Fibroblast of lung (primary cell): ENCODE data around the gene TBC1D21. TPM values are rescaled to one million over a fixed set of nuclear protein-coding genes. Genes with fewer than 3 reads are reported as not detected.

Source experiments
- DNase-seq, 2 donors: peaks; one replicate each; pipeline versions ENCODE4 v3.0.0 to v3.0.0-alpha.2; 2010; ENCODE audit warnings: low read depth in 2 of 2
- H2AFZ ChIP-seq: 2 replicates; pipeline ENCODE4 v1.5.1; 2012; ENCODE audit warnings: low read length, control low read depth, inconsistent platforms
- H3K27ac ChIP-seq: 2 replicates; pipeline ENCODE4 v1.5.1; 2011; ENCODE audit warnings: low read length, control low read depth; ENCODE audit not compliant: insufficient read depth
- H3K27me3 ChIP-seq: 2 replicates; pipeline ENCODE4 v1.5.1; 2011; ENCODE audit warnings: mild to moderate bottlenecking, low read length; ENCODE audit not compliant: control insufficient read depth, insufficient read depth
- H3K36me3 ChIP-seq: 2 replicates; pipeline ENCODE4 v1.5.1; 2011; ENCODE audit warnings: low read length; ENCODE audit not compliant: control insufficient read depth, insufficient read depth
- H3K4me1 ChIP-seq: 2 replicates; pipeline ENCODE4 v1.5.1; 2011; ENCODE audit warnings: low read length; ENCODE audit not compliant: control insufficient read depth, insufficient read depth; ENCODE audit errors: extremely low read depth
- H3K4me2 ChIP-seq: 2 replicates; pipeline ENCODE4 v1.5.1; 2011; ENCODE audit warnings: low read length, control low read depth; ENCODE audit not compliant: insufficient read depth; ENCODE audit errors: extremely low read depth
- H3K4me3 ChIP-seq, 4 experiments: fragments of 200-600 bp in 1 of 4; sonication (generic) in 1 of 4; replicated peaks in 1 of 4; 2 replicates each; pipeline ENCODE4 v1.5.1; 2011 to 2016; ENCODE audit warnings: low read length in 4 of 4, low read depth in 3 of 4, mild to moderate bottlenecking in 3 of 4, control low read depth in 2 of 4, inconsistent platforms in 1 of 4, mixed read lengths in 1 of 4; ENCODE audit not compliant: insufficient read depth in 1 of 4; ENCODE audit errors: control extremely low read depth in 1 of 4
- H3K79me2 ChIP-seq: 2 replicates; pipeline ENCODE4 v1.5.1; 2012; ENCODE audit warnings: mild to moderate bottlenecking, low read length, inconsistent platforms; ENCODE audit not compliant: control insufficient read depth, insufficient read depth
- H3K9ac ChIP-seq: 2 replicates; pipeline ENCODE4 v1.5.1; 2011; ENCODE audit warnings: mild to moderate bottlenecking, low read length, control low read depth; ENCODE audit not compliant: insufficient read depth
- H3K9me3 ChIP-seq: 2 replicates; pipeline ENCODE4 v1.5.1; 2012; ENCODE audit warnings: low read depth, low read length; ENCODE audit not compliant: control insufficient read depth, insufficient read depth
- H4K20me1 ChIP-seq: 2 replicates; pipeline ENCODE4 v1.5.1; 2011; ENCODE audit warnings: low read length; ENCODE audit not compliant: control insufficient read depth, insufficient read depth; ENCODE audit errors: extremely low read depth
- CTCF ChIP-seq, 2 donors: IDR thresholded peaks in 1 of 2; conservative IDR thresholded peaks in 1 of 2; 1 replicate in 1 of 2; 2 replicates in 1 of 2; pipeline ENCODE4 v1.5.1; 2011 to 2012; ENCODE audit warnings: low read length in 2 of 2, control low read depth in 1 of 2, inconsistent platforms in 1 of 2, low read depth in 1 of 2, mild to moderate bottlenecking in 1 of 2
- EZH2 ChIP-seq: IDR thresholded peaks from 2 replicates; pipeline ENCODE4 v1.5.1; 2012; ENCODE audit warnings: low read length, control low read depth, mild to moderate bottlenecking; ENCODE audit errors: missing control alignments
- polyA plus RNA-seq, 2 donors: library from polyadenylated mRNA; depleted of rRNA in 1 of 2; stranded (reverse) in 1 of 2; unstranded in 1 of 2; fragments of >200 nt; gene quantifications; 2 replicates each; pipeline ENCODE4 v1.2.1, GENCODE V29; 2011 to 2012; ENCODE audit warnings: missing spikeins in 1 of 2
- total RNA-seq: library from RNA; depleted of rRNA; stranded (reverse); fragments of >200 nt; gene quantifications from 2 replicates; pipeline ENCODE4 v1.2.1, GENCODE V29; 2014

TBC1D21 gene
- total and polyA plus RNA-seq, 2 donors (not counting 1 experiment from before 2014, with no cell fraction given) = not detected

DNA sequence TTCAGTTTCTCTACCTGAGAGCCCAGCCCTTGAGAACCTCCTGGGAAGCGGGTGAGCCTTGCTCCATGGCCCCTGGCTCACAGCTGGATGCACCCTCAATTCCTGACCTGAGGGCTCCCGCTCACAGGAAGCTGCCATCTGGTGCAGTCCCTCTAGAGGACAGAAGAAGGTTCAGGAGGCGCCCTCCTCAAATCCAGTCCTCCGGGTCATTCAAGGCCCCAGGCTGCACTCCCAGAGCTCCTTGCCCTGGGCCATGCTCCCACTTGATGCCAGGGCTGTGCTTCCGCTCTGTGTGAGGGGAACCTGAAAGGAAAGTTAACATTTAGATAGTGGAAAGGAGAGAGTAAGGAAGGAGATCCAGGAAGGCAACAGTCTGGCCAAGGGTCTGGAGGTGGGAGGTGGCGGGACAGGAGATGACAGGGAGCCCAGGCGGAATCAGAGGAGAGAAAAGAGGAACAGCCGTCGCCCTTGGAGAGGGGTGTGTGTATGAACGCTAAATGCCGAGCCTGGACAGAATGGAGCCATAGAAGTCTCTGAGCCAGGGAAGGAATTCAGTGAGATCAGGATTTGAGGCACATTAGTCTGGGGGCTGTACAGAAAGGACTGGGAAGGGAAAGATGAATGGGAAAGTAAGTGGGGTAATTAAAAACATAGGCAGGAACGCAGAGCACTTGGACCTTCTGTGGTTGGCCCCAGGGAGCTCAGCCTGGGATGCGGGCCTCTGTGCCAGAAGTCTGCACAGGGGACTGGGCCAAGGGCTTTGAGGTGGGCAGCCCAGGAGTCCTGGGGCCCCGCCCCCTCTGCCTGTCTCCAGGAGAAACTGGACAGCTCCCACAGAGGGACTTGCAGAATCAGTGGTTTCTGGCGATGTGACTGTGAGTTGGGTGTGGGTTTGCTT lies 26.1 kb downstream of the TBC1D21 start:
- Histone ChIP-seq H4K20me1 (no peaks in the 10 kb centered on the region), H3K4me3 (no peak overlapping the region), H3K27me3 (no peaks in the 10 kb centered on the region), H3K27ac (no peak overlapping the region), H3K9me3 (no peaks in the 10 kb centered on the region), H3K9ac (no peak overlapping the region), H3K4me1 (peaks cover 15% of the 10 kb centered on the region), H3K36me3 (no peaks in the 10 kb centered on the region), H3K4me2 (no peak overlapping the region), H2AFZ (no peak overlapping the region), H3K79me2 (no peaks in the 10 kb centered on the region)
- TF ChIP-seq CTCF (conservative IDR thresholded peaks at IDR 0.05 in 1 of 2, IDR thresholded peaks at IDR 0.05 in 1 of 2; ENCODE audit: low read depth in 1 of 2, low read length in 2 of 2) = no peak
- TF ChIP-seq EZH2 = no peak
- peak in 1 of 2 donors; percentile 54 for DNase-seq

- Histone ChIP-seq H3K9me3 (no peaks in the 10 kb centered on the region), H3K4me1 (peaks cover 15% of the 10 kb centered on the region), H3K9ac (no peak overlapping the region), H4K20me1 (no peaks in the 10 kb centered on the region), H3K4me2 (no peak overlapping the region), H3K27me3 (no peaks in the 10 kb centered on the region), H3K36me3 (no peaks in the 10 kb centered on the region), H3K27ac (no peak overlapping the region), H2AFZ (no peak overlapping the region), H3K79me2 (no peaks in the 10 kb centered on the region), H3K4me3 (no peak overlapping the region)
- DNase-seq = peak in 1 of 2 donors; percentile 72
- TF ChIP-seq CTCF (conservative IDR thresholded peaks at IDR 0.05 in 1 of 2, IDR thresholded peaks at IDR 0.05 in 1 of 2; ENCODE audit: low read depth in 1 of 2, low read length in 2 of 2) (no peak), EZH2 (no peak)
Observed at GRCh38 chr15:73900095-73900712, 26.8 kb downstream of the TBC1D21 start.

DNA sequence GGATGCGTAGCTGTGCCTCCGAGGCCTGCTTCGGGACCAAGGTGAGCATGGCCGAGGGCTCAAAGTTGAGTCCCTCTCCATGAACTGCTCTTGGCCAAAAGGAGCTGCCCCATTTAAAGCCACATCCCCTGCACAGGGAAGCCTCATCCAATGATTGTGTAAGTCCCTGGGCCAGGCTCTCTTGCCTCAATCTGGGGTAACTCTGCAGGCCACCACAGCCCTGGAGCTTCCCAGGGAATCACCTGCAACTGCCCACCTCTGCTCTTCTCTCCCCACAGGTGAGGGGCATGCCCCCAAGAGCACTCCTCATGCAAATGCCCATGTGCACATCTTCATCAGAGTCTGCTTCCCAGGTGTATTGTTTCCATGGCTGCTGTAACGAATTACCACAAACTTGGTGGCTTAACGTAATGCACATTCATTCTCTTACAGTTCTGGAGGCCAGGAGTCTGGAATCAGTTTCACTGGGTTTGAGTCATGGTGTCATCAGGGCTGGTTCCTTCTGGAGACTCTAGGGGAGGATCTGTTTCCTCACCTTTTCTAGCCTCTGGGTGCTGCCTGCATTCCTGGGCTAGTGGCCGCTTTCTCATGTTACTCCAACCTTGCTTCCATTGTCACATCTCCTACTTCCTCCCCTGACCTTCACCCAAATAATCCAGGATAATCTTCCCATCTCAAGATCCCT lies 27.9 kb downstream of the TBC1D21 start:
- no peak overlapping the region for H3K9ac ChIP-seq
- no peak overlapping the region for H3K27ac ChIP-seq
- H3K4me1 ChIP-seq = peaks cover 15% of the 10 kb centered on the region
- no peaks in the 10 kb centered on the region for H3K9me3 ChIP-seq
- TF ChIP-seq EZH2 (no peak), CTCF (conservative IDR thresholded peaks at IDR 0.05 in 1 of 2, IDR thresholded peaks at IDR 0.05 in 1 of 2; ENCODE audit: low read depth in 1 of 2, low read length in 2 of 2) (no peak)
- no peak overlapping the region for H2AFZ ChIP-seq
- H3K79me2 ChIP-seq = no peaks in the 10 kb centered on the region
- H3K4me3 ChIP-seq = no peak overlapping the region
- no peaks in the 10 kb centered on the region for H4K20me1 ChIP-seq
- no peaks in the 10 kb centered on the region for H3K27me3 ChIP-seq
- DNase-seq = no peak
- no peaks in the 10 kb centered on the region for H3K36me3 ChIP-seq
- no peak overlapping the region for H3K4me2 ChIP-seq
